Caco-2 (cell line): ENCODE results near the gene IGF2BP3. TPM values are rescaled to one million over a fixed set of nuclear protein-coding genes. Genes with fewer than 3 reads are reported as not detected.

Experiments
- BruUV-seq: library from RNA; stranded (reverse); fragments of 400-500 nt; replicated peaks from 2 replicates; lab custom pipeline; 2021; lab: Mats Ljungman, UMichigan
- CTCF ChIA-PET: fragments of 300-600 bp; sonication (Branson Sonifier 250); formaldehyde crosslinking; loops from one replicate; lab custom pipeline; 2022; ENCODE audit warnings: antibody characterized with exemption; lab: Charles Lee
- POLR2A ChIA-PET: fragments of 300-600 bp; sonication (Branson Sonifier 250); formaldehyde crosslinking; loops from one replicate; lab custom pipeline; 2022; ENCODE audit warnings: antibody characterized with exemption; lab: Charles Lee
- DNase-seq, 2 experiments: peaks; one replicate each; pipeline versions ENCODE4 v3.0.0 to v3.0.0-alpha.2; 2020 to 2022
- H3K27me3 ChIP-seq: replicated peaks from 2 replicates; pipeline ENCODE4 v1.6.0; 2011; ENCODE audit warnings: low read length; ENCODE audit not compliant: control insufficient read depth, insufficient read depth
- H3K36me3 ChIP-seq: 2 replicates; pipeline ENCODE4 v1.5.1; 2011; ENCODE audit warnings: low read length; ENCODE audit not compliant: control insufficient read depth, insufficient read depth
- H3K4me1 ChIP-seq: fragments of 250-450 bp; sonication (Bioruptor Pico); 2 replicates; pipeline ENCODE4 v1.5.1; 2020; ENCODE audit warnings: mild to moderate bottlenecking
- H3K4me3 ChIP-seq: 2 replicates; pipeline ENCODE4 v1.5.1; 2011; ENCODE audit warnings: low read depth, mild to moderate bottlenecking, control low read depth, low read length
- H3K9me3 ChIP-seq: fragments of 250-450 bp; sonication (Bioruptor Pico); 2 replicates; pipeline ENCODE4 v1.5.1; 2020; ENCODE audit warnings: mild to moderate bottlenecking, moderate library complexity
- H3K27ac Mint-ChIP-seq: one replicate; pipeline ENCODE4 v1.8.0; 2022; ENCODE audit warnings: mixed read lengths; ENCODE audit not compliant: unreplicated experiment
- H3K27me3 Mint-ChIP-seq: one replicate; pipeline ENCODE4 v1.8.0; 2022; ENCODE audit warnings: mixed read lengths; ENCODE audit not compliant: insufficient read depth, unreplicated experiment
- H3K36me3 Mint-ChIP-seq: one replicate; pipeline ENCODE4 v1.8.0; 2022; ENCODE audit warnings: mild to moderate bottlenecking, mixed read lengths; ENCODE audit not compliant: insufficient read depth, unreplicated experiment
- H3K4me1 Mint-ChIP-seq: one replicate; pipeline ENCODE4 v1.8.0; 2022; ENCODE audit warnings: low read depth, mixed read lengths; ENCODE audit not compliant: unreplicated experiment
- H3K4me3 Mint-ChIP-seq: one replicate; pipeline ENCODE4 v1.8.0; 2022; ENCODE audit warnings: mild to moderate bottlenecking, moderate library complexity, mixed read lengths; ENCODE audit not compliant: unreplicated experiment
- H3K9me3 Mint-ChIP-seq: one replicate; pipeline ENCODE4 v1.8.0; 2022; ENCODE audit warnings: mixed read lengths; ENCODE audit not compliant: unreplicated experiment
- intact Hi-C: fragments of 100-400 bp; cut with micrococcal nuclease; formaldehyde crosslinking; loops from one replicate; pipeline ENCODE4 v1.10.0; 2022; ENCODE audit not compliant: unreplicated experiment
- total RNA-seq: library from RNA; stranded (reverse); gene quantifications from 2 replicates; pipeline ENCODE4 v1.2.3, GENCODE V29; 2022
- TF ChIP-seq, protein P1 (sequence below), 2 experiments: fragments of 200-600 bp in 1 of 2; IDR thresholded peaks; 1 replicate in 1 of 2; 2 replicates in 1 of 2; pipeline versions ENCODE4 v1.5.1 to v1.8.0; 2011 to 2022; ENCODE audit warnings: antibody characterized with exemption in 1 of 2, control low read depth in 1 of 2, inconsistent platforms in 1 of 2, low read depth in 1 of 2, low read length in 1 of 2, mild to moderate bottlenecking in 1 of 2, moderate library complexity in 1 of 2; ENCODE audit not compliant: insufficient read depth in 1 of 2, severe bottlenecking in 1 of 2, unreplicated experiment in 1 of 2

Gene IGF2BP3
- total RNA-seq, 1 experiment from 2014 or later, result 127 TPM

DNA sequence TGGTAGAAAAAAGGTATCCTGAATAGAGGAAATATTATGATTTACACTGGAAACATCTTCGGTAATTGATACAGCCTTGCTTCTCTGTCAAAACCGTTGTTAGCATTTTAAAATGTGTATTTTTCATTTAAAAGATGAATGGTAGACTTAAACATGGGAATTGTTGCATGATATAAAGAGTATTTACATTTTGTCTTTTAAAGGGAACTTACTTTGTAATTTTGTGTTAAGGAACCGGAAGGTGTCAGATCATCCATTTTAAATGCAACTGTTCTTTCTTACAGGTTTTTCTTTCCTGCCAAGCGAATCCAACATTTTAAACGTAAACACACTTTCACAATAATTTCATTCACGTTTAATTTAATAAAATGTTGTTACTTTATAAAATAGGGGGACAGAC, 1.8 kb upstream of the IGF2BP3 start:
- peak overlapping the region; percentile 81 for H3K4me3 Mint-ChIP-seq
- POLR2A ChIA-PET, result interaction anchor here (1.4 kb wide), 1 partner anchor 114 kb away, joined by 3 read pairs; no protein-coding TSS in a partner anchor

DNA sequence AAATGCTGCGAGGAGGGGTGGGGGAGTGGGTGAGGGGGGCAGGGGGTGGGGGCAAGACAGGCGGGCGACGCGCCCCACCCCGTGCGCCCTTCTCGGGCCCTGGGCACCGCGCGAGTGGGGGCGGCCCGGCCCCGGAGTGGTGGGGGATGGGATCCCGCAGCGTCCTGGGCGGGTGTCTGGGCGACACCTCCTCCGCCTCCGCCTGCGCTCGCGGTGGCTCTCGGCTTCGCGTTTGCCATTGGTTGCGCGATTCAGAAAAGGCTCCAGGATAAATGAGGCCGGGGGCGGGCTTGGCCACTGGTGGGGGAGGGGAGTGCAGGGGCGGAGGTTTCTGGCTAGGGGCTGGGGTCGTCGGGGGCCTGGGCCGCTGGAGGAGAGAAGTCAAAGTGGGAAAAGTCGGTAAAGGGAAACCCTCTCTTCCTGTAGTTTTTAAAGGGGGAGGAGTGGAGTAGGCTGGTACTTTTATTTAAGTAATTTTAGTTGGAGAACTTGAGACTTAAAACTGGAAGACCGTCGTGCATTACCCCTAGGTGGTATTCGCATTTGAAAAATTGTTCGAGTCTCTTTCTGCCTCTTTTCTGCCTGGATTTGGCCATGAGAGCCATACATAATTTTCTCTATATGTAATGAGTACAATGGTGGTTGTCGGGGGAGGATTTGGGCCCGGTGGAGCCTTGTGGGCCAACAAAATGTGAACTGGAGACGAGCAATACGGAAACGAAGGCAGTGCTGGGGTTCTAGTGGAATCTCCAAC, 992 bp upstream of the IGF2BP3 start:
- H3K27ac Mint-ChIP-seq, result peak overlapping the region; percentile 93
- H3K4me3 Mint-ChIP-seq, result peak overlapping the region; percentile 81
- peaks cover 1% of the 10 kb centered on the region for H3K4me1 Mint-ChIP-seq
- H3K9me3 Mint-ChIP-seq, result no peaks in the 10 kb centered on the region
- TF ChIP-seq, protein P1, sequence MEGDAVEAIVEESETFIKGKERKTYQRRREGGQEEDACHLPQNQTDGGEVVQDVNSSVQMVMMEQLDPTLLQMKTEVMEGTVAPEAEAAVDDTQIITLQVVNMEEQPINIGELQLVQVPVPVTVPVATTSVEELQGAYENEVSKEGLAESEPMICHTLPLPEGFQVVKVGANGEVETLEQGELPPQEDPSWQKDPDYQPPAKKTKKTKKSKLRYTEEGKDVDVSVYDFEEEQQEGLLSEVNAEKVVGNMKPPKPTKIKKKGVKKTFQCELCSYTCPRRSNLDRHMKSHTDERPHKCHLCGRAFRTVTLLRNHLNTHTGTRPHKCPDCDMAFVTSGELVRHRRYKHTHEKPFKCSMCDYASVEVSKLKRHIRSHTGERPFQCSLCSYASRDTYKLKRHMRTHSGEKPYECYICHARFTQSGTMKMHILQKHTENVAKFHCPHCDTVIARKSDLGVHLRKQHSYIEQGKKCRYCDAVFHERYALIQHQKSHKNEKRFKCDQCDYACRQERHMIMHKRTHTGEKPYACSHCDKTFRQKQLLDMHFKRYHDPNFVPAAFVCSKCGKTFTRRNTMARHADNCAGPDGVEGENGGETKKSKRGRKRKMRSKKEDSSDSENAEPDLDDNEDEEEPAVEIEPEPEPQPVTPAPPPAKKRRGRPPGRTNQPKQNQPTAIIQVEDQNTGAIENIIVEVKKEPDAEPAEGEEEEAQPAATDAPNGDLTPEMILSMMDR (IDR thresholded peaks at IDR 0.05; ENCODE audit: insufficient read depth in 1 of 2, low read depth in 1 of 2, low read length in 1 of 2, severe bottlenecking in 1 of 2, unreplicated experiment in 1 of 2), result no peak
- TSS peak; percentile 41 for BruUV-seq
- H3K27me3 ChIP-seq, result no peaks in the 10 kb centered on the region
- ChIA-PET POLR2A (no interaction called here), CTCF (no interaction called here)
- H3K4me3 ChIP-seq, result peak overlapping the region; percentile 84
- intact Hi-C loops, result no loop called here
- peaks cover 66% of the 10 kb centered on the region for H3K36me3 Mint-ChIP-seq
- no peaks in the 10 kb centered on the region for H3K27me3 Mint-ChIP-seq
- DNase-seq, result peak; percentile 95
- peaks cover 21% of the 10 kb centered on the region for H3K4me1 ChIP-seq
- H3K9me3 ChIP-seq, result no peaks in the 10 kb centered on the region
- H3K36me3 ChIP-seq, result no peaks in the 10 kb centered on the region

More for the DNA sequence above, 1.8 kb upstream of the IGF2BP3 start:
- peak overlapping the region; percentile 84 for H3K4me3 ChIP-seq
- CTCF ChIA-PET, result no interaction called here
- no peaks in the 10 kb centered on the region for H3K9me3 ChIP-seq
- no peaks in the 10 kb centered on the region for H3K27me3 ChIP-seq
- peaks cover 21% of the 10 kb centered on the region for H3K4me1 ChIP-seq
- H3K36me3 ChIP-seq, result no peaks in the 10 kb centered on the region
- H3K27ac Mint-ChIP-seq, result peak overlapping the region; percentile 93
- no peak for DNase-seq
- intact Hi-C loops, result no loop called here
- no peaks in the 10 kb centered on the region for H3K9me3 Mint-ChIP-seq
- H3K27me3 Mint-ChIP-seq, result no peaks in the 10 kb centered on the region
- no TSS peak for BruUV-seq
- peaks cover 9% of the 10 kb centered on the region for H3K4me1 Mint-ChIP-seq
- TF ChIP-seq, protein P1 (IDR thresholded peaks at IDR 0.05; ENCODE audit: insufficient read depth in 1 of 2, low read depth in 1 of 2, low read length in 1 of 2, severe bottlenecking in 1 of 2, unreplicated experiment in 1 of 2), result no peak
- peaks cover 63% of the 10 kb centered on the region for H3K36me3 Mint-ChIP-seq

DNA sequence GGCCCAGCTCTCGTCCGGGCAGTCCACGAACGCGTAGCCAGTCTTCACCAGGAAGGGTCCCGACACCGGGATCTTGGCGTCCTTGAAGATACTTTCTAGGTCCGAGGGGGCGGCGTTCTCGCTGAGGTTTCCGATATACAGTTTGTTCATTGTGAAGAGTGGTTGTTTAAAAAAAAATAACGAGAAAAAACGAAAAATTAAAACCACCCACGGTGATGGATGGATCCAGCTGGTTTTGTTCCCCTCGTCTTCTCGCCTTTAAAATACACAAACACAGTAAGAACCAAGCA, 385 bp downstream of the IGF2BP3 start:
- peak overlapping the region; percentile 81 for H3K4me3 Mint-ChIP-seq
- BruUV-seq, result TSS peak; percentile 50
- intact Hi-C loops, result loop anchor here (1.0 kb wide), 3 partner anchors 40 to 91 kb away; no protein-coding TSS in a partner anchor

More for the DNA sequence above, 385 bp downstream of the IGF2BP3 start:
- peaks cover 30% of the 10 kb centered on the region for H3K4me1 ChIP-seq
- peak overlapping the region; percentile 93 for H3K27ac Mint-ChIP-seq
- H3K36me3 ChIP-seq, result no peaks in the 10 kb centered on the region
- no peaks in the 10 kb centered on the region for H3K27me3 Mint-ChIP-seq
- H3K27me3 ChIP-seq, result no peaks in the 10 kb centered on the region
- no peak for DNase-seq
- no peaks in the 10 kb centered on the region for H3K9me3 Mint-ChIP-seq
- peaks cover 9% of the 10 kb centered on the region for H3K4me1 Mint-ChIP-seq
- TF ChIP-seq, protein P1 (IDR thresholded peaks at IDR 0.05; ENCODE audit: insufficient read depth in 1 of 2, low read depth in 1 of 2, low read length in 1 of 2, severe bottlenecking in 1 of 2, unreplicated experiment in 1 of 2), result no peak
- ChIA-PET POLR2A (interaction anchor here (0.8 to 1.0 kb wide), 2 partner anchors 8 to 17 kb away, joined by 3 read pairs; no protein-coding TSS in a partner anchor), CTCF (interaction anchor here (1.8 kb wide), 1 partner anchor 75 kb away, joined by 5 read pairs; no protein-coding TSS in a partner anchor)
- H3K9me3 ChIP-seq, result no peaks in the 10 kb centered on the region
- peak overlapping the region; percentile 84 for H3K4me3 ChIP-seq
- H3K36me3 Mint-ChIP-seq, result peaks cover 74% of the 10 kb centered on the region
